VCaP (cell line): ENCODE measurements around the gene INIP.
"Not testable (repeated sequence)": the region's sequence is repeated elsewhere in the genome, so short reads cannot be mapped to it uniquely, and the experiment has no call there.

Experiments used
- H3K27ac ChIP-seq: fragments of 450-650 bp; 2 replicates; pipeline ENCODE4 v1.5.1; 2017
- CTCF ChIP-seq: fragments of 450-650 bp; conservative IDR thresholded peaks from 2 replicates; pipeline ENCODE4 v1.5.1; 2017; ENCODE audit warnings: mild to moderate bottlenecking, moderate library complexity

Gene INIP

GRCh38 chr9:112731971-112732370 lies 14.1 kb upstream of the INIP start:
- H3K27ac ChIP-seq, result no peak overlapping the region
- TF ChIP-seq CTCF, result no peak

GRCh38 chr9:112728401-112728800 lies 10.5 kb upstream of the INIP start:
- no peak for TF ChIP-seq CTCF
- H3K27ac ChIP-seq, result no peak overlapping the region

GRCh38 chr9:112726428-112726827 lies 8.5 kb upstream of the INIP start:
- no peak for TF ChIP-seq CTCF
- no peak overlapping the region for H3K27ac ChIP-seq

- no peak for TF ChIP-seq CTCF
- no peak overlapping the region for H3K27ac ChIP-seq
Measured at GRCh38 chr9:112725961-112726360, 8.0 kb upstream of the INIP start.

GRCh38 chr9:112722749-112723148 lies 4.8 kb upstream of the INIP start:
- not testable (repeated sequence) for H3K27ac ChIP-seq

DNA sequence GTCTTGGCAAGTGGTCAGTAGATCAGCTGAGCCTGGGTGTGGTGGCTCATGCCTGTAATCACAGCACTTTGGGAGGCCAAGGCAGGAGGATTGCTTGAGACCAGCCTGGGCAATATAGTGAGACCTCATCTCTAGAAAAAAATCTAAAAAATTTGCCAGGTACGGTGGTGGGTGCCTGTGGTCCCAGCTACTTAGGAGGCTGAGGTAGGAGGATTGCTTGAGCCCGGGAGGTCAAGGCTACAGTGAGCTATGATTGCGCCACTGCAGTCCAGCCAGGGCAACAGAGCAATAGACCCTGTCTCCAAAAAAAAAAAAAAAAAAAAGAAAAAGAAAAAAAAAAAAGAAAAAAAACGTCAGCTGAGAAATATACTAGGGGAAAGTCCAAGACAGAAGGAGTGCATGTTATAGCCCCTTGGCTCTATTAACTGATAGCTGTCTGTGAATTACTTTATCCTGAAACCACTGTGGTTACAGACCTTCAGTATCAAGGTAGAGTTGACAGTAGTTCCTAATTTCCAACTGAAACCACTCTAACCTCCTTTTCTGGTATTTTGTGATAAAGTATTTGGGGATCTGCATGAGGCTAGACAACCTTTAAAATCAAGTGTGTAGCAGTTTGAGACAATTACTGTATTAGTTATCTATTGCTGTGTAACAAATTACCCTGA lies 2.3 kb upstream of the INIP start:
- no peak overlapping the region for H3K27ac ChIP-seq
- no peak for TF ChIP-seq CTCF

GRCh38 chr9:112719696-112720095 lies 1.8 kb upstream of the INIP start:
- no peak for TF ChIP-seq CTCF
- H3K27ac ChIP-seq, result no peak overlapping the region

DNA sequence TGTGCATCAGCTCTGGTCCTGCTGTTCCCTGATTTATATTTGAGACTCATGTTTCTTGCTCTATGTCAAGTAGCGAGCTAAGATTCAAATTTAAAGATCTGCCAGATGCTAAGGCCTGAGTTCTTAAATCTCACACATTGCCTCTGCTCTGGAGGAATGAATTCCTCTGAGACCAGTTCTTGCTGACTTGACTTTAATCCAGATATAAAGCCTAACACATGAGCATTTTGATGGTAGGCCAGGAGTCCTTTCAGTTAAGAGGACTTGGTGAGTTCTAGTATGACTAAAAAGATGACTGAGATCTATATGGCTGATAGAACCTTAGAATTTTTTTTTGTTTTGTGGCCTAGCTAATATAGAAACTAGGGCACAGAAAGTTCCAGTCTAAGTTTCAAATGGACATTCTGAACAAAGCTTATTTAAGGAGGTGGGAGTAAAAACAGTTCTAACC lies 1.3 kb upstream of the INIP start:
- no peak overlapping the region for H3K27ac ChIP-seq
- TF ChIP-seq CTCF, result no peak
